Measurements from ENCODE around the gene RASGRF2. TPM values are rescaled to one million over a fixed set of nuclear protein-coding genes. Genes with fewer than 3 reads are reported as not detected.
A peak's percentile ranks its signal among the peaks of the same experiment; 100 is the strongest.

The RASGRF2 gene
- total and polyA plus RNA-seq, 7 experiments from 2014 or later = 9.8 to 55.2 (median 30.9) TPM

DNA sequence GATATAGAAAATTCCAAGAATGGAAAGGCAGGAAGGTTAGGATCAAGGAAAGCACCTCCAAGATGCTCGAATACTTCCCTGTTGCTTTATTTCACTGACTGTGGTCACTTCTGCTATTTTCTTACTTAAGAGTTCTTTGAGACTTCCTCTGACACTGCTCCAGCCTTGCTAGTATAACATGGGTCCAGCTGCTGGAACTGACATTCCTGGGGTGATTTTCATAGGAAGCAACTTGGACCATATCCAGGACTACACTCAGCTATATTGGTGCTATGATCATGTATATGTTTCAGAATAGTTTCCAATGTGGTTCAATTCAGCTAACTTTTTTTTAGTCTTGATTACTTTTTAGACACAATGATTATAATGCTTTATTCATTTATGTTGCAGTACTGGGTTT, 191.4 kb downstream of the RASGRF2 start:
- no peaks in the 10 kb centered on the region for H3K27me3 ChIP-seq (ENCODE audit: control insufficient read depth in 2 of 2, insufficient read depth in 2 of 2, low read length in 2 of 2)
- H3K27ac ChIP-seq (ENCODE audit: low read depth, low read length) = no peak overlapping the region
- no peak overlapping the region for H3K27ac Mint-ChIP-seq
- H3K9me3 ChIP-seq (ENCODE audit: control insufficient read depth in 2 of 3, low read length in 3 of 3) = peaks cover 0 to 8% (median 0%) of the 10 kb centered on the region in 3 experiments
- peaks cover 8 to 20% (median 13%) of the 10 kb centered on the region in 7 donors for H3K4me1 Mint-ChIP-seq
- peaks cover 5 to 71% (median 63%) of the 10 kb centered on the region in 5 donors for H3K36me3 Mint-ChIP-seq
- no peak overlapping the region for H3K4me3 ChIP-seq (ENCODE audit: low read length)
- no peaks in the 10 kb centered on the region for H3K27me3 Mint-ChIP-seq
- H3K36me3 ChIP-seq (ENCODE audit: control insufficient read depth in 2 of 3, insufficient read depth in 3 of 3, low read length in 3 of 3) = no peaks in the 10 kb centered on the region
- ChIA-PET CTCF (no interaction called here), POLR2A (no interaction called here)
- H3K4me1 ChIP-seq (ENCODE audit: control insufficient read depth in 2 of 2, insufficient read depth in 2 of 2, low read length in 2 of 2) = no peaks in the 10 kb centered on the region
- ATAC-seq = no peak
- peaks cover 2 to 40% (median 15%) of the 10 kb centered on the region in 11 donors for H3K9me3 Mint-ChIP-seq
- no peak overlapping the region for H3K4me3 Mint-ChIP-seq
- no peak for DNase-seq
- intact Hi-C loops (cut with micrococcal nuclease) = no loop called here

DNA sequence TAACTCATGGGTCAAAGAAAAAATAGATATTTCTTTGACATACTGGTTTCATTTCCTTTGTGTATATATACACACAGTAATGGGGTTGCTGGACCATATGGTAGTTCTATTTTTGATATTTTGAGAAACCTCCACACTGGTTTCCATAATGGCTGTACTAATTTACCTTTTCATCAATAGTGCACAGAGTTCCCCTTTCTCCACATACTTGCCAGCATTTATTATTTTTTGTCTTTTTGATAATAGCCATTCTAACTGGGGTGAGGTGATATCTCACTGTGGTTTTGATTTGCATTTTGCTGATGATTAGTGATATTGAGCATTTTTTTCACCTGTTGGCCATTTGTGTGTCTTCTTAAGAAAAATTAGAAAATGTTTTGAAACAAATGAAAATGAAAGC, 194.6 kb downstream of the RASGRF2 start:
- Mint-ChIP-seq H3K36me3 (peaks cover 5 to 70% (median 59%) of the 10 kb centered on the region in 5 donors), H3K27me3 (no peaks in the 10 kb centered on the region), H3K4me1 (peaks cover 0 to 1% (median 0%) of the 10 kb centered on the region in 7 donors), H3K4me3 (no peak overlapping the region), H3K9me3 (peaks cover 2 to 43% (median 15%) of the 10 kb centered on the region in 11 donors), H3K27ac (no peak overlapping the region)
- DNase-seq (no peak), ATAC-seq (no peak)
- H3K4me1 ChIP-seq (ENCODE audit: control insufficient read depth in 2 of 2, insufficient read depth in 2 of 2, low read length in 2 of 2) = no peaks in the 10 kb centered on the region
- peaks cover 0 to 8% (median 0%) of the 10 kb centered on the region in 3 experiments for H3K9me3 ChIP-seq (ENCODE audit: control insufficient read depth in 2 of 3, low read length in 3 of 3)
- ChIA-PET POLR2A (no interaction called here), CTCF (no interaction called here)
- H3K4me3 ChIP-seq (ENCODE audit: low read length) = no peak overlapping the region
- intact Hi-C loops (cut with micrococcal nuclease) = no loop called here
- no peaks in the 10 kb centered on the region for H3K27me3 ChIP-seq (ENCODE audit: control insufficient read depth in 2 of 2, insufficient read depth in 2 of 2, low read length in 2 of 2)
- no peak overlapping the region for H3K27ac ChIP-seq (ENCODE audit: low read depth, low read length)
- H3K36me3 ChIP-seq (ENCODE audit: control insufficient read depth in 2 of 3, insufficient read depth in 3 of 3, low read length in 3 of 3) = no peaks in the 10 kb centered on the region

DNA sequence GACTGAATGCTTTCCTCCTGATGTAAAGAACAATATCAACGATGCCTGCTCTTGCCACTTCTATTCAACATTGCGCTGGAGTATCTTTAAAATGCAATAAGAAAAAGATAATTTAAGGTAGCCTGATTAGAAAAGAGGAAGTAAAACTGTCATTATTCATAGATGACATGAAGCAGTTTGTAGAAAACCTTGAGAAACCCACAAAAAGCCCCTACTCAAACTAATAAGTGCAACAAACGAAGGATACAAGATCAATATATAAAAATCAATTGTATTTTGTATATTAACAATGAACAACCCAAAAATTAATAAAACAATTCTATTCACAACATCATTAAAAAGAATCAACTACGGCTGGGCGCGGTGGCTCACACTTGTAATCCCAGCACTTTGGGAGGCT, 196.6 kb downstream of the RASGRF2 start:
- Mint-ChIP-seq H3K4me3 (no peak overlapping the region), H3K4me1 (peaks cover 0 to 1% (median 0%) of the 10 kb centered on the region in 7 donors), H3K9me3 (peaks cover 2 to 43% (median 15%) of the 10 kb centered on the region in 11 donors), H3K36me3 (peaks cover under 1 to 57% (median 42%) of the 10 kb centered on the region in 5 donors), H3K27me3 (no peaks in the 10 kb centered on the region), H3K27ac (peak overlapping the region in 1 of 9 donors; percentile 12)
- Histone ChIP-seq H3K27me3 (ENCODE audit: control insufficient read depth in 2 of 2, insufficient read depth in 2 of 2, low read length in 2 of 2) (no peaks in the 10 kb centered on the region), H3K4me1 (ENCODE audit: control insufficient read depth in 2 of 2, insufficient read depth in 2 of 2, low read length in 2 of 2) (no peaks in the 10 kb centered on the region), H3K9me3 (ENCODE audit: control insufficient read depth in 2 of 3, low read length in 3 of 3) (peaks cover 0 to 8% (median 0%) of the 10 kb centered on the region in 3 experiments), H3K4me3 (ENCODE audit: low read length) (no peak overlapping the region), H3K36me3 (ENCODE audit: control insufficient read depth in 2 of 3, insufficient read depth in 3 of 3, low read length in 3 of 3) (no peaks in the 10 kb centered on the region), H3K27ac (ENCODE audit: low read depth, low read length) (no peak overlapping the region)
- intact Hi-C loops (cut with micrococcal nuclease) = no loop called here
- CTCF ChIA-PET = no interaction called here
- DNase-seq (no peak), ATAC-seq (no peak)
- POLR2A ChIA-PET = no interaction called here

DNA sequence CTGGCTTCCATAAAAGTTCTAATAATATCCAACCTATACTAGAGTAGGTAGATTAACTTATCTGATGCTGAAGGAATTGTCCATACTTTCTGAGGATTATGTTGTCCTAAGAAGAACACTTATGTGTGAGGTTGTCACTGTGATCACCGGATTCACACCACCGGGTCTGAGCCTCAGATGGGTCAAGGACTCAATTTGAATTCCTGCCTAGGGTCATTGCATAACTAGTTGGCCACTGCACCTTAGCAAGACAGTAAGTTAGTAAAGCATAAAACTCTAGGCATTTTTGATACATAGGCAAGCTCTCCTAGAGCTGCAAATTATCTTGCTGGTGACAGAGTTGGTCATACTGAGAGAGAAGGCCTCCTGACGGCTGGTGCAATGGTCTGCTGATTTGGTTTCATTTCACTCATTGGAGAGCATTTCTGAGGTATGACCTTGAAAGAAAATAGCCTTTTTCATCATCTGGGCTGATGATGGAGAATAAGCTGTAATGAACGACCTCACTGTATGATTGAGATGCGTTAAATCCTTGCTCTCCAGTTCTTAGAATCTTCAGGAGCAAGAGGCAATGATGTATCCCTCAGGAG, 200.9 kb downstream of the RASGRF2 start:
- peaks cover 0 to 8% (median 0%) of the 10 kb centered on the region in 11 donors for H3K9me3 Mint-ChIP-seq
- ATAC-seq (no peak), DNase-seq (no peak)
- Histone ChIP-seq H3K4me3 (ENCODE audit: low read length) (no peak overlapping the region), H3K27ac (ENCODE audit: low read depth, low read length) (no peak overlapping the region), H3K9me3 (ENCODE audit: control insufficient read depth in 2 of 3, low read length in 3 of 3) (peaks cover 0 to 2% (median 0%) of the 10 kb centered on the region in 3 experiments), H3K36me3 (ENCODE audit: control insufficient read depth in 2 of 3, insufficient read depth in 3 of 3, low read length in 3 of 3) (peaks cover 0 to 5% (median 0%) of the 10 kb centered on the region in 3 experiments), H3K27me3 (ENCODE audit: control insufficient read depth in 2 of 2, insufficient read depth in 2 of 2, low read length in 2 of 2) (no peaks in the 10 kb centered on the region), H3K4me1 (ENCODE audit: control insufficient read depth in 2 of 2, insufficient read depth in 2 of 2, low read length in 2 of 2) (no peaks in the 10 kb centered on the region)
- ChIA-PET CTCF (no interaction called here), POLR2A (no interaction called here)
- H3K27me3 Mint-ChIP-seq = no peaks in the 10 kb centered on the region
- H3K4me3 Mint-ChIP-seq = no peak overlapping the region
- peaks cover 0 to 16% (median 2%) of the 10 kb centered on the region in 5 donors for H3K36me3 Mint-ChIP-seq
- peak overlapping the region in 1 of 9 donors; percentile 36 for H3K27ac Mint-ChIP-seq
- peaks cover 0 to 5% (median 0%) of the 10 kb centered on the region in 7 donors for H3K4me1 Mint-ChIP-seq
- intact Hi-C loops (cut with micrococcal nuclease) = loop anchor here (10.0 kb wide), 2 partner anchors 196 to 676 kb away; partner anchors contain the start of genes FAM151B (in 1 of the 2) and RASGRF2 (in 1 of the 2)

DNA sequence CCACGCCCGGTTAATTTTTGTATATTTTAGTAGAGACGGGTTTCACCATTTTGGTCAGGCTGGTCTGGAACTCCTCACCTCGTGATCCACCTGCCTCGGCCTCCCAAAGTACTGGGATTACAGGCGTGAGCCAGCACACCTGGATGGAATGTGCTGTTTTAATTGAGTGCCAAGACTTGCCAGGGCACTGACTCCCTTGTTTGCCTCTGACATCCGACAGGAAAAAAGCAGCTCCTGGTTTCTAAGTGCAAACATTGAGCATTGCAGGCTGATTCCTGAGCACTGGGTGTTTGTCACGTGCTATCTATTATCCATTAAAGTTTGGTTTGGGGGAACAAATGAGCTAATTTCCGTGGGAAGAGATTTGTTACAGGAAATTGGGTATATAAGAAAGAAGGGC, 202.3 kb downstream of the RASGRF2 start:
- H3K27ac Mint-ChIP-seq = peak overlapping the region in 2 of 9 donors; percentile 3 to 24
- no peak overlapping the region for H3K4me3 ChIP-seq (ENCODE audit: low read length)
- H3K36me3 ChIP-seq (ENCODE audit: control insufficient read depth in 2 of 3, insufficient read depth in 3 of 3, low read length in 3 of 3) = peaks cover 0 to 10% (median 0%) of the 10 kb centered on the region in 3 experiments
- POLR2A ChIA-PET = no interaction called here
- H3K27me3 ChIP-seq (ENCODE audit: control insufficient read depth in 2 of 2, insufficient read depth in 2 of 2, low read length in 2 of 2) = no peaks in the 10 kb centered on the region
- no peak overlapping the region for H3K4me3 Mint-ChIP-seq
- H3K27me3 Mint-ChIP-seq = no peaks in the 10 kb centered on the region
- no peak for DNase-seq
- intact Hi-C loops (cut with micrococcal nuclease) = loop anchor here (10.0 kb wide), 2 partner anchors 198 to 678 kb away; partner anchors contain the start of genes FAM151B (in 1 of the 2) and RASGRF2 (in 1 of the 2)
- no peaks in the 10 kb centered on the region for H3K9me3 ChIP-seq (ENCODE audit: control insufficient read depth in 2 of 3, low read length in 3 of 3)
- ATAC-seq = no peak
- H3K4me1 Mint-ChIP-seq = peaks cover 0 to 4% (median 0%) of the 10 kb centered on the region in 7 donors
- no peaks in the 10 kb centered on the region for H3K9me3 Mint-ChIP-seq
- H3K4me1 ChIP-seq (ENCODE audit: control insufficient read depth in 2 of 2, insufficient read depth in 2 of 2, low read length in 2 of 2) = no peaks in the 10 kb centered on the region
- CTCF ChIA-PET = interaction anchor here (0.7 kb wide), 1 partner anchor 257 kb away, joined by 3 read pairs; no protein-coding TSS in a partner anchor
- peaks cover 0 to 17% (median 0%) of the 10 kb centered on the region in 5 donors for H3K36me3 Mint-ChIP-seq
- H3K27ac ChIP-seq (ENCODE audit: low read depth, low read length) = no peak overlapping the region

DNA sequence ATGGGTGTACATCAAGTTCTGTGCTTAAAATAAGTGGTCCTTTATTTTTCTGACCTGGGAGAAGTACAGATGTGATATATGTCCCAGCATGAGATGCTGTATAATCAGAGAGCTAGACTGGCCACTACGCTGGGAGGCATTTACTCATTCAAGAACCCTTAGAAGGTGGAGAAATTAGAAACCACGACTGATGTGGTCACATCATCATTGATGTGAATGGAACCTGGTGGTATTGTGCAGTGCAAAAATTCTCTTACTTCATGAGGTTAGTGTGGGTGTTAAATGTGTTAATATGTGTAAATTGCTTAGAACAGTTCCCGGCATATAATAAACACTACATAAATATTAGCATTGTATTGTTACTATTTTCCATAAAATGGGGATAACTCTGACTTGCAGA, 203.5 kb downstream of the RASGRF2 start:
- Histone ChIP-seq H3K27me3 (ENCODE audit: control insufficient read depth in 2 of 2, insufficient read depth in 2 of 2, low read length in 2 of 2) (no peaks in the 10 kb centered on the region), H3K9me3 (ENCODE audit: control insufficient read depth in 2 of 3, low read length in 3 of 3) (no peaks in the 10 kb centered on the region), H3K4me3 (ENCODE audit: low read length) (no peak overlapping the region), H3K4me1 (ENCODE audit: control insufficient read depth in 2 of 2, insufficient read depth in 2 of 2, low read length in 2 of 2) (no peaks in the 10 kb centered on the region), H3K27ac (ENCODE audit: low read depth, low read length) (no peak overlapping the region), H3K36me3 (ENCODE audit: control insufficient read depth in 2 of 3, insufficient read depth in 3 of 3, low read length in 3 of 3) (peaks cover 0 to 15% (median 0%) of the 10 kb centered on the region in 3 experiments)
- no peaks in the 10 kb centered on the region for H3K9me3 Mint-ChIP-seq
- H3K4me1 Mint-ChIP-seq = peaks cover 0 to 4% (median 0%) of the 10 kb centered on the region in 7 donors
- intact Hi-C loops (cut with micrococcal nuclease) = loop anchor here (10.0 kb wide), 2 partner anchors 199 to 679 kb away; partner anchors contain the start of genes FAM151B (in 1 of the 2) and RASGRF2 (in 1 of the 2)
- H3K27ac Mint-ChIP-seq = peak overlapping the region in 3 of 9 donors; percentile 3 to 30 (median 9)
- no peak overlapping the region for H3K4me3 Mint-ChIP-seq
- DNase-seq (no peak), ATAC-seq (no peak)
- peaks cover 0 to 19% (median 3%) of the 10 kb centered on the region in 5 donors for H3K36me3 Mint-ChIP-seq
- H3K27me3 Mint-ChIP-seq = no peaks in the 10 kb centered on the region
- ChIA-PET CTCF (no interaction called here), POLR2A (no interaction called here)

All from naive thymus-derived CD4-positive, alpha-beta T cell (primary cell).